NOMO-1 (cell line): Measurements from ENCODE around the gene CTNNA1.

Source experiments
- DNase-seq, 2 experiments: peaks; one replicate each; lab custom pipeline; 2025; ENCODE audit not compliant: unreplicated experiment in 2 of 2; lab: John Stamatoyannopoulos, UW

CTNNA1 gene

DNA sequence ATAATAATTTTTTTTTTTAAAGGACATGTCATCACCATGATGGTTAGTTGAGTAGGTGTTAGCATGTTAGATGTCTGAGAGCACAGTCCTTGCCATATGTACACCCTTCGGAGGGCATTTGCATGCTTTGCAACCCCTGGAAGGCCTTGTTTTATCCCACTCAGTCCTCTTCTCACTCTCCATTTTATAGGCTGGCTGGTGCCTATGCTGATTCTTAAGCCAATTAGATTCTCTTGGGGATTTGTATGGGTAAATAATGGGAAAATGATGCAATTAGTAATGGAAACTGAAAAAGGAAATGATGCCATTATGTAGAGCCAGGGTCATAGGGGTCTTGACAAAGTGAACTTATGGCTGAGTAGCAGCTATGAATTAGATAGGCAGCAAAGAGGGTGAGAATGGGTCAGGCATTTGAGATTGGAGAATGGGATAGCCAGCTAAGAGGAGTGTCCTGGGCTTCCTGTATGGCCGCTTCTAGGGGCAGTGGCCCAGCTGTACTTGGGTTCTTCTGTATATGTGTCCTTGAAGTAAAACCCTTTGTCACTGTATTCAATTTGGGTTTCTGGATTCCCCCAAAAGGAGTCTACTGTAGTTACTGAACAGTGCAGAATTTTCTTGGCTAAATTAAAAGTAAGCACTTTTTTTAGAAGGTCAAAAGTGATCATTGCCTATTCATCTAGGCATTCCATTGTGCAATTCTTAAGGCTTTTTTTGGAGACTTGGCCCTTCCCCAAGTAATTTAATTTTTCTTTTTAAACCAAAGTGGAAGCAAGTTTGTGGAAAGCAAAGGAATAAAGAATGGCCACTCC lies 90.3 kb downstream of the CTNNA1 start:
- DNase-seq, result no peak

DNA sequence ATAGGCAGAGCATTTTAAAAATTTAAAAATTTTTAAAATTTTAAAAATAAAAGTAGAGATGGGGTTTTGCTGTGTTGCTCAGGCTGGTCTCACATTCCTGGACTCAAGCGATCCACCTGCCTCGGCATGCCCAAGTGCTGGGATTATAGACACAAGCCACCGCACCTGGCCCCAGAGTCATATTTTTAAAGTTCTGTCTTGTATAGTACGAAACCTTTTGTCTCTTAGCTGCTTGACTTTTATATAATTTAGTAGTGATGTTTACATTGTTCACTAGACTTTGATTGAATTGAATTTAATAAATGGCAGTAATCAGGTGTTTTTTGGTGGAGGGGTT lies 90.9 kb downstream of the CTNNA1 start:
- no peak for DNase-seq

DNA sequence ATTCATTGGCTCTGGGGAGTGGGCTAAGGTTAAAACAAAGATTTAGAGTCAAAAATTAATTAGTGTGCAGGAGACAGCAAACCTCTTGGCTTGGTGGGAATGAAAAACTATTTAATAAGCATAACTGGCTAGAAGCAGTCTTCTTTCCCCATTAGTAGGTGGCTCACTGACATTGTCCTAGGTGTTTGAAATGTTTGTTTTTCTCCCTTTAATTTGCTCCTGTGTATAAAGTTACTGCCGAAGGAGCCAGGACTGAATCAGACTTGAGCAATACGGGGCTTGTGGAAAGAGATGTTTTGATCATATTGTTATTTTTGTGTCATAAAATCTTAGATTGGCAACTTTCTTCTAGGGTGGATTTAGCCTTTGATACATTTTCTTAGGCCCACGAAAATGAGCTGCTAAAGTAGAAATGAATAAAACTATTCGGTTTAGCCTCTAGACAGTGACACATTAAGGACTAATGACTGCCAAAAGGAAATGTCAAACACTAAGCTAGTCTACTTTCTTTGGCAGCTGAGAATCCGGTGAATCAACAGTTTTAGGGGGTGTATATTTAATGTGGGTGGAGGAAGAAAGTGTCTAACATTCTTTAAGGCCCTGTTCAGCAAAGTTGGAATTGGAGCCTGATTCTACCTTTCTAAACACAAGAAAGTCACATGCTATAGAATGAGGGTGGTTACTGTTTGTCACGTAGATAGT lies 91.7 kb downstream of the CTNNA1 start:
- no peak for DNase-seq

DNA sequence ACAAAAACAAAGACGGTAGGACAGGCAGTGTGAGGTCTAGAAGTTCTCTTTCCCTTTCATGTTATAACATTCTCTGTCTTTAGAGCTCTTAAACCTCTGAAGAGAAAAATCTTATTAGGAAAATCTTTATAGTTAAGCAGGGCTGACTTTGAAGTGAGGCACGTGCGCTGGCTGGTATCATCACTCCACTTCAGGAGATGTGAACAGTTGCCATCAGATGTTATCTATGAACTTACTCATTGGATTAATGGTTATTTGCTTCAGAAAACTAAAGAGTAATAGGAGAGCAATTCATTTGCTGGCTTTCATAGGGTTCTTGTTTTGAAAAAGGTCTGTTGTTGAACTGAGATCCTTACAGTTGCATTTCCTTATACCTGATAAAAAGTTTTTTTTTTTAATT lies 96.2 kb downstream of the CTNNA1 start:
- DNase-seq, result no peak

DNA sequence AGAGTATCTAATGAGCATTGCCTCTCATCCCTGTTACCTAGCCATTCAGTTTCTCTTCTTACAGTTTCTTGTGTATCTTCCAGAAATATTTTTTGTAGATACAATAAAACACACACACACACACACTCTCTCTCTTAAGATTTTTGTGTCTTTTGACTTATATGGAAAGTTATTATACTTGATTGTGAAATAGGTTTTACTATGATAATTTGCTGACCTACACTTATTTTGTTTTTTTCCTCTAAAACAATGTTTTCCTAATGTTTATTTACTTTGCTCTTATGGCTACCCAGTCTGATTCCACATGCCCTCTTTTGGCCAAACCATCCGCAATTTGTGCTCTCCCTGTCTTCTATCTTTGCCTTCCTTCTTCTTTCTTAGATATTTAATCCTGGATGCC lies 96.7 kb downstream of the CTNNA1 start:
- DNase-seq, result no peak

DNA sequence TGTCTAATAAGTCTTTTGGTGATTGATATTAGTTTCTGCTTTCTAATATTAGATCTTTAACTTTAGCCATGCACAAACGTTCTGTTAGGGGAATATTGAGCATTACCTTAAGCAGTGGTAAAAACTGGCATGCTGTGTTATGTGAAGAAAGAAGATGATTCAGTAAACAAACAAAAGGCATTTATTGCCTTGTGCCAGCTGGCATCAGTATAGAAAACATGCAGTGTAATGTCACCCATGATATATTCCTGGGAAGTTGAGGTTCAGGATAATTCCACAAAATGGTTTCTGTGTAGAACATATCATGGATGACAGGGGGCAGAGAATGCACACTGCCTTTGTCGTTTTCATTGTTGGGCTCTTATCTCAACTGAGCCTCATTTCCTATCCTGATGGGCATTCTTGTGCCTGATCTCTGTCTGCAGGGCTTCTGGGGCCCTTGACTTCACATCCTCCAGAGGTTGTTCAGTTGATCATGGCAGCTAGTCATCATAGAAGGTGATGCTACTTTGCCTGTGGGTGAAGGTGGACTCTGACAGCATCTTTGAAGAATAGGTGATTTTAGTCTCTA lies 97.7 kb downstream of the CTNNA1 start:
- no peak for DNase-seq

DNA sequence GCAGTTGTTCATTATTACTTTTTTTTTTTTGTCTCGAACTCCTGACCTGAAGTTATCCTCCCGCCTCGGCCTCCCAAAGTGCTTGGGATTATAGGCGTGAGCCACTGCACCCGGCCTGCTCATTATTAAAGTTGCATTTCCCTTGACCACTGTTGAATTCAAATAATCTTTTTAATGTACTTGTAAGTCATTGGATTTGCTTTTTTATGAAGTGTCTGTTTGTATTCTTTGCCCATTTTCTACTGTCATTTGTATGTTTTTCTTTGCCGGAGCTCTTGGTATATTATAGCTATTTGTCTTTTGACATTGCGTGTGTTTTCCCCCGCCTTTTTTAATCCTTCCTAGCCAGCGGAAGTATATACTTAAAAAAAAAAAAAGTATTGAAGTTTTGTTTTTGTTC lies 99.9 kb downstream of the CTNNA1 start:
- DNase-seq, result no peak

DNA sequence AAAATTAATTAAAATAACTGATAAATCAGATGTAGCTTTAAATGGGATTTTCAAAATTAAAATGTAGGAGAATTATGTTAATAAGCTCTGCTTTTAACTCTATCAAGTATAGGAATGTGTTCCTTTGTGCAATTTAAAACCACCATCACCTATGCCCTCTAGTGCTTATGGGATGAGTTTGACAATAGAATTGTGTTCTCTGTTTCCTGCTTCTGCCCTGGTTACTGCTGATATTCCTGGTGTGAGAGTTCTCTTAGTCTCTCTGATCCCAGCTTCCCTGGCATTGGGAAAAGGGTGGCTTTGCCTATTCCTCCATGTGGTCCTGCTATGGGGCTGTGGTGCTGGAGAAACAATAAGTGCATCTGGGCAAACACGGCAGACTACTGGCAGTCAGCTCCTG lies 113.8 kb downstream of the CTNNA1 start:
- DNase-seq, result no peak

DNA sequence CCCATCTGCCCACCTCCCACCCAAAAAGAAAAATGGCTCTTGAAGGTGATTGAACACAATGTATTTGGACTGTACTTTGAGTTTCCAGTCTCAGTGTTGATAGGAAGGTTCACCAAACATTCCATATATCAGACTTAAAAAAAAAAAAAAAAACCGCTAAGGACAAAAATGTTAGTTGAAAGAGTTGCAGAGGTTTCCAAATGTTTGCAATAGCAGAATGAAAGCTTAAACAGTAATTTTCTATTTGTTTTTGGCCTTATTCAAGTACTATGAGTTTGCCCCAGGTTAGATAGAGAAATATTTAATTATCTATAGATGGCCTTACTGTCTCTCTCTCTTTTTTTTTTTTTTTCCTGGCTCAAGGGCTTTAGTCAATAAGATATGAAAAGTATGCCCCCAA lies 115.8 kb downstream of the CTNNA1 start:
- no peak for DNase-seq

DNA sequence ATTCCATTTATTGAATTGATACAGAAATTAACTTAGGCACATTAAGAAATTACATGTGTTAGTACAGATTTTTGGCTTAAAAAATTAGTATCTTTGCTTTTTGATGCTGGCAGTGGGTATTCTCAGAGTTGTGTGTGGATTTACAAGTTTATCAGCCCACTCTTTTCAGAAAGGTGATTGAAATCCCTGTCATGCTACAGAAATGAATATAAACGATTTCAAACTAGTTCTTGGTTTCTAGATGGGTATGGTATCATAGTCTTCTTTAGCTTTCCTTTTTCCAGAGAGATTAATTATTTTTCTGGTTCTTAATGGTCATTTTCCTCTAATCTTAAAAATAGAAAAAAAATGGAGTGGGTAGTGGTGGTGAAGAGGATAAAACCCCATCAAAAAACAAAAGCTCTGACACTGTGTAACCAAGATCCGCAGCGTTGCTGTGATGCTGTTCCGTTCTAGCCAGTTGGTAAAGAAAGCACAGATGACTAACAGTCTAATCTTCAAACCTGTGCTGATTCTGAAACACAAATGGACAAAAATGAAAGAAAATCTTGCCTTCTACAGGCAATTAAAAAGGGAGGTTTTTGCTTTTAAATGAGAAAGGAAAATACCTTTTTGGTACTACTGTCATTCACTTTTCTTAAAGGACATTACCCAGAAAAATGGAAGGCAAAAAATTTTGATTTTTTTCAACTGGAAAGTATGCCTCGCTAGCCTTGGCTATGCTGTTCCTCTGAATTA lies 116.7 kb downstream of the CTNNA1 start:
- no peak for DNase-seq

DNA sequence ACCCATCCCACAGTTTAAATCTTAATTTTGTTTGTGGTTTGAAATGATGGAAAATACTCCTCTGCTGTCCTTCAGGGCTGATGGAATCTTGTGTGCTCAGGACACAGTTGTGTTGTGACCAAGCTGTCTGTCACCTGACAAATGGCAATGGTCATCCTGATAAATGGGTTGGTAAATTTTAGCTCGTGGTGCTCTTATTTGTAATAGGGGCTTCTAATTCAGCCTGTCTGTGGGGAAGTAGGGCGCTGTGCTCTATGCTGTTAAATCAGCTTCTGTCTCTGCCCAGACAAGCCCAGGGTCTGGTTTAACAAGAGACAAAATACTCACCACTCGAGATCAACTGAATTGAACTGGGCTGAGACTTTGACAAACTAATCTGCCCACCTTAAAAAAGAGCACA lies 117.4 kb downstream of the CTNNA1 start:
- DNase-seq, result no peak

DNA sequence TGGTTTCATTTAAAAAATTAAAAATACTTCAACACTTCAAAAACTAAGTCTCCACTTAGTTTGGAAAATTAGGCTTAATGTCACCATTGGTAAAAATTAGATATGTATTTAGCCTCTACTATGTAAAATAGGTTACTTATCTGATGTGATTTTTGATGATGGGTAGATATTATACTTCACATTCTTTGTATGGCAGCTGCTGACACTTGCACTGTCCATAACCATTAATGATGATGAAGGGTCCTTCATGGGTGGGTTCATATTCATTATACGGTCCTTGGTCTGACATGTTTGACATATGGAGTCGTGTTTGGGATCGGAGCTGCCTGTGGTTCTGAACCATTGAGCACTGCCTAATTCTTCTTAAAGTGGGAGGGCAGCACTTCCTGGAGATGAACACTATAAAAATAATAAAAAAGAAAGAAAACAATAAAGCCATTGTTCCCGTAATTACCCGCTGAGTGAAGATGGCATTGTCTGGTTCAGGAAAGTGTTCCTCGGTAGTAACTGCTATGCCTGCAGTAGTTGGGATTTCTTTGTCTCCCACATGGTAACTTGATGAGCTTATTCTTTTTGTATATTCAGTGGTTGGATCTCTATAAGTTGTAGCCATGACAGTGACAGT lies 119.7 kb downstream of the CTNNA1 start:
- DNase-seq, result no peak

DNA sequence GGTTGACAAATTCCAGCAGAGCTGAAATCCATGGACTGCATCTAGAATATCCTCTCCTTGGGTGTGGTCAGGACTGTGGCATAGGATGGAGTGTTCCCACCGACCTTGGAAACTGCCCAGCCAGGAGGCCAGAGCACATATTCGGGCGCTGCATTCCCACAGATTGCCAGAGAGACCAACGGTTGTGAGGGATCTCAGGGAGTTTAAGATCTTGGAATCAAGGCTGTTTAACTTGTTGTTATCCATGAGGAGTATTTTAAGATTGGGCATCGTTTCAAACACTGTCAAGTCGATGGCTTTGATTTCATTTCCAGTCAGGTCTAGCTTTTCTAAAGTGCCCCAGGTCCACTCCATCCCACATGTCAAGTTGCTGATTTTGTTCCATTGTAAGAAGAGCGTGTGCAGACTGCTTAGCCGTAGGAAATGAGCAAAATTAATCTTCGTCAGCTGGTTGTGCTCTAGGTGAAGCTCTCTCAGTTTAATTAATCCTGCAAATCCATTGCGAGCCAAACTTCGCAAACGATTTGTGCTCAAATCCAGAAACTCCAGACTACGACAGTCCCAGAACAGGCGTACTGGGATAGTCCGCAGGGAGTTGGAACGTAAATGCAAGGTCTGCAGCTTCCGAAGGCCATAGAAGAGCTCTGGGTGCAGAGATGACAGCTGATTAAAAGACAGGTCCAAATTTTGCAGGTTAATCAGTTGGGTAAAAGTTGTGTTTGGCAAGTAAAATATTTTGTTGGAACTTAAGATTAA lies 120.4 kb downstream of the CTNNA1 start:
- no peak for DNase-seq

DNA sequence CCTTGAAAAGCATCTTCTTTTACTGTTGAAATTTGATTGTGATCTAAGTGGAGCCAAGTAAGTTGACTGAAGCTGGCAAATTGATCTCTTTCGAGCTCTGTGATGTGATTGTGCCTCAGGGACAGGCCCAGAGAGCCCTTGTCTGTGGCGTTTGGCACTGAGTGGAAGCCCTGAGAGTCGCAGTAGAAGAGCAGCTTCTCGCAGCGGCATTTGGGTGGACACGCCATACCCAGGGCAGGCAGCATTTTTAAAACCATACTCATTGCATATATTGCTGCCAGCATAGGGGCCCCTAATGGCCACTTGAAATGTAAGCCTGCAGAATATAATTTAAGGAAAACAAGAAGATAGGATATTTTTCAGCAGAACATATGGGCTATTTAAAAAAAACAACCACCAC lies 121.0 kb downstream of the CTNNA1 start:
- no peak for DNase-seq

DNA sequence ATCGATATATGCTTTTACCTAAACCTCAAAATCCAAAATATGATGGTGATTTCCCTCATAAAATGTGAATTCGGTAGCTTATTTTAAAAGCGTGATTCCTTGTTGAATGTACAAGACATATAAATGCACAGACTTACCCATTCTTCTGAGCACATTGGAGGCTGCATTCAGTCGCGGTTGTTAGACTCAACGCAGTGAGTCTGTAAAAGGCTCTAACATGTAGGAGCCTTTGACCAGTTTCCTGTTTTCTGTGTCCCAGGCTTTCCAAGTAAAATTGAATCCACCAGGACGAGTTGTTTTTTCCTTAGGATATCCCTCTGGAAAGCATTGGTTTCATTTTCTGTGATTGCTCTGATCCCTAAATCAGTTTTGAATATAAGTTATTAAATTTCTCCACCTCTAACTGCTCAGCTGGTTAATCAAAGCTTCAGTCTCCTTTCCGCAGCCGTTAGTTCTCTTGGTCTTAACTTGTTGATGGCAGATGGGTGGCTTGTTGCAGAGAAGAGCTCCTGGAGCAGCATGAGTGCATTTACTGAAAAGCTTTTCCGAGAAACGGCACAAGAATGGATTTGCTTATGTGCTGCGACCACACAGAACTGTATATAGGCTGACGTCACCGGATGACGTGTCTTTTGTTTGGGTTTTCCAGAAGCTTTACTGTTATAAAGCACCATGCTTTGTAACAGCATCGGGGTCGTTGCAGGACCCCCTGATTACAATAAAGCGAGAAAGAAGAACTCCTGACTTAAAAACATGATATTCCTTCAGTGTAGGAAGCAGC lies 121.7 kb downstream of the CTNNA1 start, which contains the start of gene LRRTM2:
Gene LRRTM2, minus strand, starts transcription at position 565 of the 781 bp plus-strand sequence. Its CDS starts 424 bp downstream, at position 141.
- DNase-seq, result no peak

DNA sequence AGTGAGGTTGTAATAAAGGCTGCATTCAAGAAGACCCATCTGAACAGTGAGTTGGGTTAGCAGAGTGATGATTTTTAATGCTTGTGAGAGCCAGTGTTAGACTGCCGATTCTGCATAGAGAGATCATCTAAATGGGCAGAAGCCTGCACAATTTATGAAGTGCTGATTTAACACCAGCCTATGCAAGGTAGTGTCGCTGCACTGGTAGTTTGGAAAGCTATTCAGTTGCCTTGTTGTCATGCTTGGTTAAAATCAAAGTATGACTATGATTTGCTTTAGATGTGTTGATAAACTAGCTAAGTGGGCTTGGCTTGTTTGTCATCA lies 122.3 kb downstream of the CTNNA1 start:
- no peak for DNase-seq

DNA sequence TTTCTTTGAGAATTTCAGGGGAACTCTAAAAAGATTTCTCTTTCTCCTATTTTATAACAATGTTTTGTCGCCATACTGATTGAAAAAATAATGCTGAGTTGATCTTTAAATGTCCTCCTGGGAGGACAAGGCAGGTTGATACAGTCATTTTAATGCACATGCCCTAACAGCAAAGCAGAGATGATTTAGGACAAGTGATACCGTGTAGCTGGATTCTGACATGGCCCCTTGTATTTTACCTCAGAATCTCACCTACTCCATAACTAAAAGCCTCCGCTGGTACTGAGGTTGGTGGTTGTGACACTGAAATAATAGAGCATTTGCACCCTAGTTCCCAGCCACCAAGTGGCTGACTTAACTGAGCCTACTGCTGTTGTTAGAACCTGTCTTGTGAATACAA lies 122.7 kb downstream of the CTNNA1 start:
- no peak for DNase-seq

DNA sequence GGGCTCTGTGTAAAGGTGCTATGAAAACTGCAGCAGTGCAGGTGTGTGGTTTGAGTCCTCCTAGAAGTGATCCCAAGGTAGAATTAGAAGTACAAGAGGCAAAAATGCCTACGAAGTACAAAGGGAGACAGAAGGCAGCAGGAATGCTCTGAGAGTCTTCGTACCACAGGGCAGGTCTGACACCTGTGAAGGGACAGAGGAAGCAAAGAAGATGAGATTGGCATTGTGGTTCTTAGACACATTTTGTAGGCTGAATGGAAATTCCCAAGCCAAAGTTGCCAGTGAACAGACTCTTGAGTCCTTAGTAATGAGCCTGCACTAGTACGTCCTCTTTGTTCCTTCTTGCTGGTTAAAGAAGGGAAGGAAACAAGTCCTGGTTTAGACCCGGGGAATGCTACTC lies 123.6 kb downstream of the CTNNA1 start:
- DNase-seq, result no peak

DNA sequence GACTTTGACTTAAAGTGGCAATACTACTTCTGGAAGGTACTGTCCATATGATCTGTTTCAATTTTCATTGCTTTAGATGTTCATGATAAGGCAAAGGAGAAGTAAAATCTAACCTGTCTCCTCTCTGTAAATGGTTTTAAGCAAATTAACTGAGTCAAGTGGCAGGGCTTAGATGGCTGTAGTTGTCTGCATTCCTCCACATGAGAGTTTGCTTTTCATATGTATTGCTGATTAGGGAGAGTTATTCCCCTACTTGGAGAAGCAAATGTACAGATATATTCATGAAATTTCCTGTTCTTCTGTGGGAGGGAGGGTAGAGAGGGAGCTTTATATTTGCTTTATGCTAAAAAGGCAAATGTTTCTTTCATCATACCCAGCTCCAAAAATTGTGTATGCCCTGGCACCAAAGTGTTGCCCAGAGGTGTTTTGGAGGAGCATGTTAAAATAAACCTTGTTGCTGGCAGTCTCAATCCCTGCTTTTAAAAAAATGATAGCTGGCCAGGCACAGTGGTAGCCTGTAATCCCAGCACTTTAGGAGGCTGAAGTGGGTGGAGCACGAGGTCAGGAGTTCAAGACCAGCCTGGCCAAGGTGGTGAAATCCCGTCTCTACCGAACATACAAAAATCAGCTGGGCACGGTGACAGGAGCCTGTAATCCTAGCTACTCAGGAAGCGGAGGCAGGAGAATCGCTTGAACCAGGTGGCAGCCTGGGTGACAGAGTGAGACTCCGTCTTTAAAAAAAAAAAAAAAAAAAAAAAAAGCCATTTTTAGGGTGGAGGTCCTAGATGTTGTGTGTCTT lies 125.4 kb downstream of the CTNNA1 start:
- DNase-seq, result no peak
